ENCODE data around the gene FRAS1.
"Not testable (repeated sequence)": the region's sequence is repeated elsewhere in the genome, so short reads cannot be mapped to it uniquely, and the experiment has no call there.

FRAS1 gene

DNA sequence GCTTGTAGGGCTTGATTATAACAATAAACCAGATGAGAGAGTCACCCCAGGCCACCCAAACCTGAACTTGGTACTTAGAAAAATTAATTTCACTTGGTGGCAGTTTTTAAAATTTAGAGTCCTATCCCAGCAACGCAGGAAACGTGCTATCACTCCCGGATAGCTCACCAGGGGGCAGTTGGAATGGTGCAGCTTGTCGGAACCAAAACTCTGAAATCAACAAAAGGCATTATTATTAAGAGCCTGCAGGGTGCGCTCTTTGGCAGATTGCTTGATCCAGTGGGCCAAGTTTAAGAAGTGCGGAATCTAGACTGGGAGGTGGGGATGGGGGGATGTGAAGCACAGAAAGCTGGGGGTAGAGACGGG lies 2.4 kb downstream of the FRAS1 start:
- DNase-seq = no peak

GRCh38 chr4:78059938-78060337 lies 2.8 kb downstream of the FRAS1 start:
- DNase-seq = no peak

DNA sequence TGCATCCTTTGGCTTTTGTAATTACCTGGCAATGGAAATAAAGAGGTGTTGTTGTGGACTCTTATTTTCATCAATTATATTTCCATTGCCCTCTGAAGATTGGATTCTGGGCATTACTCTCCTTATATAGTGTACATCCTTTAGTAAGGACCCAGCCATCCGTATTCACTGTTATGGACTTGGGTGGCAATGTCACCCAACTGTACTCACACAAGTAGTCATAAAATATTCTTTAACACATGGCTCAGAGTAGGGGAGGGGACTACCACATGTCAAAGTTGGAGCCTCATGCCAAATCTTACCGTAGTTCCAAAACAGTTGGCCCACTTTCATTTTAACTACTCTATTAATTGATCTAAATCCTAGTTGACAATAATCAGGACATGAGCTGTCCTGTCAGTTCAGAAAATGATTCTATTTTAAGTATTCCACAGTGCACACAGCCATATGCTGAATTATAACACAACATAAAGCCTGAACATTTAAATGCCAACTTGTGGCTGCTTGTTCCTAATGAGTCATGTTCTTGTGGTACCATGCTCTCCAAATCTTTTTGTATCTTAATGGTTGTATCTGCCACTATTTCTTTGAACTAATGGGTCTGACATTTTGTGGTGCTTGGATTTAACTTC lies 4.9 kb downstream of the FRAS1 start:
- no peak for DNase-seq

- DNase-seq = no peak
These were observed 8.5 kb downstream of the FRAS1 start for GRCh38 chr4:78065508-78066192.

- no peak for DNase-seq
These were observed 11.4 kb downstream of the FRAS1 start for GRCh38 chr4:78068481-78068880.

DNA sequence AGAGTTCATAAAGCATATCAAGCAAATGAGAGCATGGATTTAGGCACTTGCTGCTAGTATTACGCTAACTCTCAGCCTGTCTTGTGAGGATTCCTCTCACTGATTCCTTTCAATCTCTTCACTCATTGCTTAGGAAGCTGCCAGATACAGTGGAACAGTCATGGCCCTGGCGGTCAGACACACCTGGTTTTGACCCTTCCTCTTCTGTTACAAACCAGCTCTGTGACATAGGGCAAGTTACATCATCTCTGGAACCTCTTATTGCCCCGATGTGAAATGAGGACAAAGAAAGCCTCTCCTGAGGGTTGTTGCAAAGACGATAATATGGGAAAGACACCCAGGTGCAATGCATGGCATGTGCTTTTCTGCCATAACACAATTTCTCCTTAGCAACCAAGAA lies 12.2 kb downstream of the FRAS1 start:
- no peak for DNase-seq

- no peak for DNase-seq
These were observed 12.7 kb downstream of the FRAS1 start for GRCh38 chr4:78069859-78070258.

DNA sequence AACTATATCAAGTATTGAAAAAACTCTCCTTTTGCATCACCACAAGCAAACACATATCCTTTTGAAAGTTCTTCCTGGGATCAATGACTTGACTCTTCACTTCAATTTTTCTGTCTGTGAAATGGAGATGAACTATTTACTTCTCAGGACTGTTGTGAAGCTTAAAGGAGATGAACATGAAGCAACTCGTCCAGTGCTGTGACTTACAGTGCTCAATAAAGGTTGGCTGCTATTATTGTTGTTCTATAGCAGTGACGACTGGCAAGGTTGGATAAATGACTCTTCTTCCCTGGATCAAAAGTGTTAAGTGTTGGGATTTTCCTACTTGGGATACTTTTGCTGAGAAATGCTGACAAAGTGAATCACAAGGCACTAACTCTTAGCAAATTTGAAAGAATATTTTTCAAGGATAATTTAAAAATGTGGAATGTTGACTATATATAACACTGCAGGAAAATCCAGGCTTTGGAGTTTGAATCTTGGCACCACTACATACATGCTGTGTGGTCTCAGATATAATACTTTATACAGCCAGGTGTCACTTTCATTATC lies 13.7 kb downstream of the FRAS1 start:
- no peak for DNase-seq

- no peak for DNase-seq
These were observed 17.6 kb downstream of the FRAS1 start for GRCh38 chr4:78074759-78075158.

DNA sequence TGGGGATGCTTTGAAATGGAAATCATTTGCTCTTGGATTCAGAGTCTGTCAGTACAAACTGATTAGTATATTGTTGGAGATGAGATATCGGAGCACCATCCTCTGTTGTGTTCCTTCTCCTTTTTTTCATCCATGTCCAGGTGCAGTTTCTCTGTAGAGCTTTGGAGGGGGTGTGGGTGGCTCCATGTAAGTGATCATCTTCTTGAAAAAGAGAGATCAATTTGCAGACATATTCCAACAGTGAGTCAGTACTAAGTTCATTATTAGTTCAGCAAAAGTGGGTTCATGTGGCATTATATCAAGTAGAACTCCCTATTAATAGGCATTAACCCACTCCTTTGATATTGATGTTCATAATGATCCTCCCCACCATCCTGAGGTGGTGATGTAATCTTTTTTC lies 18.9 kb downstream of the FRAS1 start:
- DNase-seq = no peak

- no peak for DNase-seq
These were observed 21.0 kb downstream of the FRAS1 start for GRCh38 chr4:78078101-78078500.

DNA sequence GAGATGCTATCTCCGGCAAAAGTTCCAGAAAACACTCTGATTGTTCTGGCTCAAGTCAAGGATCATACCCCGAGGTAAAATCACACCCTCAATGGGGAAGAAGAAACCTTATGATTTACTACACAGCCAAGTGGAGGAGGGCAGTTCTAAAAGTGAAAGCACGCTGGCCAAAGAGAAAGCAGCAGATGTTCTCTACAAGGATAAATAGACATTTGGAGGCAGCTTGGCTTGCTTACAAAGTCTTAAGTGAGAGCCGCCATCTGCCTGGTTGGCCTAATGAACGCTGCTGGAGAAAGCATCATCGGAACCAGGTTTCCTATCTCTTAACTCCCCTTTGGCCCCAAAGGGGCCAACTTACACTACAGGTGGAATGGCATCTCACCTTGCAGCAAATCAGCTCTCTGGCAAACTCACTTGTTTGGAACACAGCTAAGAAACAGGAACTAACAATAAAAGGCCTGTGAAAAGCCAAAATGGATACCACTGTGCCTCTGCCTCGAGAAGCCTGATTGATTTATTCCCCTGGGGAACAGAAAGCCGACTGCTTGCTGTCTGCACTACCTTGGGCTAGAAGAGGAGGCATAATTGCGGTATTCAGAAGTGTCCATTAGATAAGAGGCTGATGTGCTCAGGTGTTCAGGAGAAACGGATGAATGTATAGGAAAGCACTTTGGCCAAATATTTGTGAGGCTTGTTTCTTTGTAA lies 22.8 kb downstream of the FRAS1 start:
- DNase-seq = no peak

DNA sequence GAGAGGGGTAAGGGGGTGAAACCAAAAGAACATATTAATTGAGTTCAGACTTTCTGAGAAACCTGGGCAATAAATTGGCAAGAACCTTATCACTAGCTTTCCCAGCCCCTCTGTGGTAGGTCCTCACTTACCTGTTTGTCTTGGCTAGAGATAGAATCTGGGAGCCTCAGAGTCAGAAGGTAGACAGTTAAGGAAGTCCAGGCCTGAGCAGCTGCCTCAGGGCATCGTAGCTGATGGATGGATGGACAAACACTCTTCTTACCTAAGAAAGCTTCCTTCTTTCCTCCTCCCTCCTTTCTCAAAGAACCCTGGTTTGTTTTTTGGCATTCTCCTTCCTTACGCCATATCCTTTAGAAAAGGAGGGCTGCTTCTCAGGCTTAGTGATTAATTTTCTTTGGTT lies 24.4 kb downstream of the FRAS1 start:
- no peak for DNase-seq

GRCh38 chr4:78083035-78083434 lies 25.9 kb downstream of the FRAS1 start:
- no peak for DNase-seq

- DNase-seq = no peak
These were observed 34.4 kb downstream of the FRAS1 start for GRCh38 chr4:78091534-78091933.

DNA sequence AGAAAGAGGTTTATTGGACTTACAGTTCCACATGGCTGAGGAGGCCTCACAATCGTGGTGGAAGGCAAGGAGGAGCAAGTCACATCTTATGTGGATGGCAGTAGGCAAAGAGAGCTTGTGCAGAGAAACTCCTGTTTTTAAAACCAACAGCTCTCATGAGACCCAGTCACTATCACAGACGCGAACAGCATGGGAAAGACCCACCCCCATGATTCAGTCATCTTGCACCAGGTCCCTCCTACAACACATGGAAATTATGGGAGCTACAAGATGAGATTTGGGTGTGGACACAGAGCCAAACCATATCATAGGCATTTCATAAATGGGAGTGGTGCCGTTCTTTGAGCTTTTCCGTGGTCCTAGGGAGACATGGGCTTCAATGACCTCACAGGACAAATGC lies 35.2 kb downstream of the FRAS1 start:
- not testable (repeated sequence) for DNase-seq

DNA sequence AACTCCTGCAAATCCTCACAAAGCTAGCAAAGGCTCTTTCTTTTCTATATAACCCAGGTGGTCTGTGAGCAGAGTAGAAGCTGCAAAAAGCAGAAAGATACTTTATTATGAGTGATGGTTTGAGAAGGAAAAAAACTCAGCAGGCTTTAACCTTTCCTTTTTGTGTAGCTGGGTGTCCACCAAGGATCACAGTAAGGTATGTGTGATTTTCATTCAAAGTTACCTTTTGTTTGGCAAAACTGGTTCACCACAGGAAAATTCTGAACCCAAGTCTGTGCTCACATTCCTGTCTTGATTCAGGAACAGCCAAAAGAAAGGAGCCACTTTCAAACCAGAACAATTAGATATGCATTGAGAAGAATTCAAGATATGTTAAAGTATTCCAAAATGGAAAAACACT lies 35.7 kb downstream of the FRAS1 start:
- DNase-seq = no peak

DNA sequence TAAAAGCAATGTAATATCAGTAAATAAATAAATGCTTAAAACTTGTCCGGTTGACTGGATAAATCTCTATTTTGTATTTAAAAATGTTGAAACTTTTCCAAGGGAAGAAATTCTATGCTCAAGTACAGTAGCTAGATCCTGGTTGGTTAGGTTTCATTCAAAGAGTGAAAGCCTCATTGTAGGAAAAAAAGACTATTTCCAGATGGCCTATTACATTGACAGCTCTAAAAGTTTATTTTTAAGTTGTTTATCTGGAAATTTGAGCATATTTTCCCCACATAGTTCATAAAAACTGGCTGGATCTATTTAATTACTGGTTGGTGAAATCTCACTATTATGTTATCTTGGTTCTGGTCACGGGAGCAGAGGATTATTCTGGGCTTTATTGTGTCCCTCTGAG lies 38.0 kb downstream of the FRAS1 start:
- DNase-seq = no peak

DNA sequence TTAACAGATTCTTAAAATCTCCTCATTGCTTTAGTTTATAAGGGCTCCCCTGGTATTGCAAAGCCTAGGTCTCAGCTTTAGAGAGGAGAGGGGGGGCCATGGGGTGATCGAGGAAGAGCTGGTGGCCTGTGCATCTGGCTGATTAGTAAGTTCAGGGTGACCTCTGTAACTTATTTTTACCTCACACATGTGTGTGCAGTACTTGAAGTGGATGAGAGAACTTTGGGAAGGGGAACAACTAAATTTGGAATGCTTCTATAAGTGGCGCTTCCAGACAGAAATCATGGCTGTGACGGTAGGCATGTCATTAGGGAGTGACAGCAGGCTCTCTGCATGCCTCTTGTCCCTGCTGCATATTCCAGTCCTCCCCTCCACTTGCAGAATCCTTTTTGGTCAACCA lies 41.9 kb downstream of the FRAS1 start:
- no peak for DNase-seq

DNA sequence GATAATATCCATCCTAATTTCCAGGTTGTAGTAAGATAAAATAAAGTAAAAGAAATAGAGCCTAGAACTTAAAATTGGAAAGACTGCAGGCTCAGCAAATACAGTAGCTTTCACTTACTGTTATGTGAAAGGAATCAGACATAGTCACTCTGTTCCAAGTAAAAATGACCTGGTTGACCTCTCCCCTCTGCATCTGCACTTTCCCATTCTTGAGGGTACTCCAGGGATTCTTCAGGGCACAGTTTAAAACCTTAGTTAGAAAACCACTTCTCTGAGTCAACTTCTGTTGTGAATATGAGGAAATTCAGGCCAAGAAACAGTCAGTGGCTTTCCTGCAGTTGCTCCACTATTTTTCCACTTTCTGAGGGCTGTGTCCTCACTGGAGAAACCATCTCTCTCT lies 42.9 kb downstream of the FRAS1 start:
- DNase-seq = no peak

DNA sequence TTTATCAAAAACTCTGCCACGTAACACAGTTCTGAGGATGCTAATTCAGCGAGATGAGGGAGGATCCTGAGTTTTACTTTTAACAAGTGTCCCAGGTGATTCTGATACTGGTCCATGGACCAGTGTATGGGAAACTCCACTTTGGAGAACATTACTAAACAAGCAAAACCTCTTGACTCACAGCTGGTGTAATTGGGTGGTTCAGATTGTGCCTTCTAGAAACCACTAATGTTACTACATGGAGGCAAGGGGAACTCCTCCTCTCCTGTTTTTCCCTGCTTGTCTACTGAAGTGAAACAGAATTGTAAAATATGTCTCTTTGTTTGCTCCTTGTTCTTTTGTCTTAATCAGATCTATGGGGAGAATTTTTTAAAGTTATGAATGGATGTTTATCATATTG lies 62.6 kb downstream of the FRAS1 start:
- DNase-seq = no peak

DNA sequence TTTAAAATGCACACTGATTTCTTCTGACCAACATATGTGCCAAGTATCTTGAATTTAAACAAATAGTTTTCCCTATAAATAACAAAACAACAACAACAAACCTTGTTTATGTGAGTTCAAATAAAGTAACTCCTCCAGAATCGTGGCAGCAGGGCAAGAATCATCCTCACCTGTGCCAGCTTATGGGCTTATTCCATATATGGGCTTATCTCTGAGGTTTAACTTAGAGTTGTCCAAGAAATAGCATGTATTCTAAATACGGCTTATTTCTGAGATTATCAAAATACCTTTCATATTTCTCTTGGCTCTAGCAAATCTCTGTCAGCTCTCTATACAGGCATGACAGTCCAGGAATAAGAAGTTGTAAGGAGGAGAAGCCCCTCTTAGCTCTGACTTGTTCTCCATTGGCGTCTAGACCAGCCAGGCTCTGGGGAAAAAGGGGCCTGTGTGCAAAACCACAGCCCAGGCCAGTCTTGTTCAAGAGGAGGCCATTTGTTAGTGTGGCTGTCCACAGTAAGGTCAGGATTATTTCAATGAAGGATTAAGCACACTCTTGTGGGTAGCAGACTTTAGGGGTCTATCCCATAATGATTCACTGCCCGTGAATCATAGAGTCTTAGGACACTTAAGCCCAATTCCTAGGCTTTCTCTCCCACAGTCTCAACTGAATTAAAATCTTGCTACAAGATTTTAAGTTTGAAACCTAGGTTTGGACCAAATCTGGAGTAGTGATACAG lies 63.2 kb downstream of the FRAS1 start:
- no peak for DNase-seq

DNA sequence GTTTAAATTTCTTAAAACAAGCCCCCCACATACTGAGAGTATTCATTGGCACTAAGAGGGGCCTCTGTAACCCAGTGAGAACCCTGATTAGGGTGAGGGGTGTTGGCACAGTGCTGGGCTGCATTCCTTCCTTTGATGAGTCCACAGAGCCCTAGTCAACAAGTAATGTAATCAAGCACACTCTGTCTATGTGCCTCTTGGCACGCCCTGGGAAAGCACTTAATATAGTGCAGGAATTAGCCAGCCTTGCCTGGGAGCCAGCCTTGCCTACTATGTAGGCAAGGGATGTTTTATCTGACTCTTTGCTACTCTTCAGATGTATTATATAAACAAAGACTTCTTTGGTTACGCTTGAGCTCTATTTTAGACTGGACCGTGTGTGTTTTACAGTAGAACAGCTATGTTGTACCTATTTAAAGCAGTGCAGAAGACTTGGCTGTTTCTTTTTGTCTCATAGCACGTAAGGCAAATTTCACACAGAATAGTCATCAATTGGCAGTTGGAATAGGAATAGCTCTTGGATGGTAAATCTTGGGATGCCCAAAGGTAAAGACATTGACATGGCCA lies 64.3 kb downstream of the FRAS1 start:
- no peak for DNase-seq

Measured in cortex of kidney (tissue), 1 donor.